ENCODE data around the gene TMEM115.

The TMEM115 gene

GRCh38 chr3:50375258-50375931, 16.1 kb upstream of the TMEM115 start:
- peaks cover 14% of the 10 kb centered on the region for H3K27me3 ChIP-seq
- no peaks in the 10 kb centered on the region for H3K4me1 ChIP-seq (ENCODE audit: control insufficient read depth in 1 of 2, insufficient read depth in 1 of 2, low read depth in 1 of 2, low read length in 1 of 2)
- H3K27ac ChIP-seq, result no peak overlapping the region
- H3K9me3 ChIP-seq, result no peaks in the 10 kb centered on the region
- H3K36me3 ChIP-seq, result no peaks in the 10 kb centered on the region
- no peak overlapping the region for H3K4me3 ChIP-seq (ENCODE audit: low read depth in 1 of 2, low read length in 1 of 2)
- TF ChIP-seq CTCF (IDR thresholded peaks at IDR 0.05), result no peak

GRCh38 chr3:50374363-50375257, 15.3 kb upstream of the TMEM115 start:
- Histone ChIP-seq H3K36me3 (no peaks in the 10 kb centered on the region), H3K9me3 (no peaks in the 10 kb centered on the region), H3K4me1 (ENCODE audit: control insufficient read depth in 1 of 2, insufficient read depth in 1 of 2, low read depth in 1 of 2, low read length in 1 of 2) (no peaks in the 10 kb centered on the region), H3K27me3 (peaks cover 14% of the 10 kb centered on the region), H3K27ac (no peak overlapping the region), H3K4me3 (ENCODE audit: low read depth in 1 of 2, low read length in 1 of 2) (no peak overlapping the region)
- no peak for TF ChIP-seq CTCF (IDR thresholded peaks at IDR 0.05)

- H3K4me1 ChIP-seq (ENCODE audit: control insufficient read depth in 1 of 2, insufficient read depth in 1 of 2, low read depth in 1 of 2, low read length in 1 of 2), result no peaks in the 10 kb centered on the region
- TF ChIP-seq CTCF (IDR thresholded peaks at IDR 0.05), result no peak
- peaks cover 14% of the 10 kb centered on the region for H3K27me3 ChIP-seq
- no peak overlapping the region for H3K27ac ChIP-seq
- H3K4me3 ChIP-seq (ENCODE audit: low read depth in 1 of 2, low read length in 1 of 2), result no peak overlapping the region
- H3K9me3 ChIP-seq, result no peaks in the 10 kb centered on the region
- H3K36me3 ChIP-seq, result no peaks in the 10 kb centered on the region
Observed at GRCh38 chr3:50373146-50374051, 14.1 kb upstream of the TMEM115 start.

- H3K27ac ChIP-seq, result no peak overlapping the region
- no peaks in the 10 kb centered on the region for H3K36me3 ChIP-seq
- H3K4me3 ChIP-seq (ENCODE audit: low read depth in 1 of 2, low read length in 1 of 2), result no peak overlapping the region
- no peaks in the 10 kb centered on the region for H3K9me3 ChIP-seq
- H3K27me3 ChIP-seq, result peaks cover 15% of the 10 kb centered on the region
- H3K4me1 ChIP-seq (ENCODE audit: control insufficient read depth in 1 of 2, insufficient read depth in 1 of 2, low read depth in 1 of 2, low read length in 1 of 2), result no peaks in the 10 kb centered on the region
- no peak for TF ChIP-seq CTCF (IDR thresholded peaks at IDR 0.05)
Observed at GRCh38 chr3:50372349-50372748, 13.0 kb upstream of the TMEM115 start.

GRCh38 chr3:50371133-50371685, 11.9 kb upstream of the TMEM115 start:
- Histone ChIP-seq H3K36me3 (no peaks in the 10 kb centered on the region), H3K27ac (no peak overlapping the region), H3K4me1 (ENCODE audit: control insufficient read depth in 1 of 2, insufficient read depth in 1 of 2, low read depth in 1 of 2, low read length in 1 of 2) (no peaks in the 10 kb centered on the region), H3K9me3 (no peaks in the 10 kb centered on the region), H3K27me3 (peaks cover 26% of the 10 kb centered on the region), H3K4me3 (ENCODE audit: low read depth in 1 of 2, low read length in 1 of 2) (no peak overlapping the region)
- no peak for TF ChIP-seq CTCF (IDR thresholded peaks at IDR 0.05)

Measured in neutrophil (primary cell).